HEK293T (cell line): ENCODE data around the gene FOLR3.
"Not testable (repeated sequence)": the region's sequence is repeated elsewhere in the genome, so short reads cannot be mapped to it uniquely, and the experiment has no call there.

ENCODE experiments used
- CTCF ChIA-PET: fragments of 350-600 bp; formaldehyde crosslinking; extraction: SDS; loops from one replicate; lab custom pipeline; 2021; ENCODE audit warnings: antibody characterized with exemption, inconsistent platforms; lab: Yijun Ruan, JAX
- POLR2A ChIA-PET: fragments of 350-600 bp; formaldehyde crosslinking; extraction: SDS; loops from one replicate; lab custom pipeline; 2020; ENCODE audit warnings: antibody characterized with exemption, inconsistent platforms; lab: Yijun Ruan, JAX
- DNase-seq: peaks from one replicate; pipeline ENCODE4 v3.0.0; 2012; ENCODE audit warnings: mixed read lengths; ENCODE audit errors: extremely low spot score
- ARNT ChIP-seq: fragments of 450-650 bp; IDR thresholded peaks from 2 replicates; pipeline ENCODE4 v1.6.1; 2017; ENCODE audit warnings: mild to moderate bottlenecking
- BHLHE40 ChIP-seq: fragments of 450-650 bp; IDR thresholded peaks from 2 replicates; pipeline ENCODE4 v1.6.1; 2016; ENCODE audit warnings: mild to moderate bottlenecking, moderate library complexity, borderline replicate concordance
- CTBP1 ChIP-seq: fragments of 450-650 bp; IDR thresholded peaks from 2 replicates; pipeline ENCODE4 v1.6.1; 2016; ENCODE audit warnings: borderline replicate concordance
- ELF4 ChIP-seq: fragments of 450-650 bp; IDR thresholded peaks from 2 replicates; pipeline ENCODE4 v1.6.1; 2017; ENCODE audit warnings: antibody characterized with exemption
- FOXA1 ChIP-seq: fragments of 450-650 bp; IDR thresholded peaks from 2 replicates; pipeline ENCODE4 v1.6.1; 2016; ENCODE audit warnings: mild to moderate bottlenecking
- FOXK2 ChIP-seq: fragments of 450-650 bp; IDR thresholded peaks from 2 replicates; pipeline ENCODE4 v1.6.1; 2016; ENCODE audit warnings: mild to moderate bottlenecking
- FOXM1 ChIP-seq: fragments of 450-650 bp; IDR thresholded peaks from 2 replicates; pipeline ENCODE4 v1.6.1; 2017; ENCODE audit warnings: mild to moderate bottlenecking, borderline replicate concordance
- HDGF ChIP-seq: fragments of 450-650 bp; IDR thresholded peaks from 2 replicates; pipeline ENCODE4 v1.6.1; 2017; ENCODE audit warnings: antibody characterized with exemption, borderline replicate concordance
- L3MBTL2 ChIP-seq: fragments of 450-650 bp; conservative IDR thresholded peaks from 2 replicates; pipeline ENCODE4 v1.6.1; 2016; ENCODE audit warnings: mild to moderate bottlenecking
- LEF1 ChIP-seq: fragments of 450-650 bp; IDR thresholded peaks from 2 replicates; pipeline ENCODE4 v1.6.1; 2017; ENCODE audit warnings: mild to moderate bottlenecking, borderline replicate concordance
- NFRKB ChIP-seq: fragments of 450-650 bp; IDR thresholded peaks from 2 replicates; pipeline ENCODE4 v1.6.1; 2016; ENCODE audit warnings: mild to moderate bottlenecking, moderate library complexity
- SP1 ChIP-seq: fragments of 450-650 bp; IDR thresholded peaks from 2 replicates; pipeline ENCODE4 v1.6.1; 2017
- SUZ12 ChIP-seq: fragments of 450-650 bp; IDR thresholded peaks from 2 replicates; pipeline ENCODE4 v1.6.1; 2016; ENCODE audit warnings: mild to moderate bottlenecking
- TARDBP ChIP-seq: fragments of 450-650 bp; IDR thresholded peaks from 2 replicates; pipeline ENCODE4 v1.6.1; 2016
- ZNF384 ChIP-seq: fragments of 450-650 bp; IDR thresholded peaks from 2 replicates; pipeline ENCODE4 v1.6.1; 2016
- TF ChIP-seq, protein P1 (sequence below): fragments of 450-650 bp; IDR thresholded peaks from 2 replicates; pipeline ENCODE4 v1.6.1; 2016

FOLR3 gene

DNA sequence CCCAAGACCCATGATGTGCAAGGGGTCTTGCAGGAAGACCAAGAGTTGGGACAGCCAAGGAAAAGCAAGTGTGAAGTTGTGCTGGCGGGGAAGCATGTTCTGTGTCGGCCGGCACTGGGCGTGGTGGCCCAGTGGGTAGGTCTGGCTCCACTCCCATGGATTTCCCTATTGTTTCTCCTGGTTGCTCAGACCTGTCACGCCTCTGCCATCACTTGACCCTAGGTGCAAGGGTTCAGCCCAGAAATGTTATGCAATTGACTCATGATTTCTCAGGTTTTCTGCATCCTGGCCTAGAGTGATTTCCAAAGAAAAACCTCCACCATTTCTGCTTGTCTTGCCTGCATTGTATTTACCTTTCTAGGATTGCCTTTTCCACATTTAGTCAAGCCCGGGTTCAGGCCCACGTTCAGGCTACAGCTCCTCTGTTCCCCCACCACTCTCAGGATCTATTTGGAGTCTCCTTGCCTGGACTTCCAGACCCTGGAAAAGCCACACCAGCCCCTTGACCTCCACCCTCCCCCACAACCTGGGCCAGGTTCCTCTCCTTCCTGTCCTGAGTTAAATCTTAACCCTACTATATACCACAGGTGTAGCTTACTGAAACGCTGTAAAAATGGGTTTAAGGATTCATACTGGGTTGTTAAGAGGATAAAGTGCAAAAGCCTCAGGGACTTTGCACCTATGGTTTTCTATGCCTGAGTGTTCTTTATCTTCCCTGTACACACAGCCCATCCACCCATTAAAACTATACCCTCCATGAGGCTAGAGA is 39.0 kb downstream of the FOLR3 start:
- no peak for TF ChIP-seq LEF1
- TF ChIP-seq FOXM1: no peak
- no peak for TF ChIP-seq NFRKB
- TF ChIP-seq ELF4: no peak
- TF ChIP-seq ZNF384: no peak
- no peak for TF ChIP-seq CTBP1
- no peak for TF ChIP-seq BHLHE40
- no peak for TF ChIP-seq TARDBP
- no peak for TF ChIP-seq FOXA1
- no peak for TF ChIP-seq HDGF
- TF ChIP-seq SUZ12: no peak
- TF ChIP-seq FOXK2: no peak
- TF ChIP-seq, protein P1, sequence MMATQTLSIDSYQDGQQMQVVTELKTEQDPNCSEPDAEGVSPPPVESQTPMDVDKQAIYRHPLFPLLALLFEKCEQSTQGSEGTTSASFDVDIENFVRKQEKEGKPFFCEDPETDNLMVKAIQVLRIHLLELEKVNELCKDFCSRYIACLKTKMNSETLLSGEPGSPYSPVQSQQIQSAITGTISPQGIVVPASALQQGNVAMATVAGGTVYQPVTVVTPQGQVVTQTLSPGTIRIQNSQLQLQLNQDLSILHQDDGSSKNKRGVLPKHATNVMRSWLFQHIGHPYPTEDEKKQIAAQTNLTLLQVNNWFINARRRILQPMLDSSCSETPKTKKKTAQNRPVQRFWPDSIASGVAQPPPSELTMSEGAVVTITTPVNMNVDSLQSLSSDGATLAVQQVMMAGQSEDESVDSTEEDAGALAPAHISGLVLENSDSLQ: no peak
- no peak for TF ChIP-seq SP1
- no peak for TF ChIP-seq ARNT
- no peak for TF ChIP-seq L3MBTL2
- ChIA-PET POLR2A (no interaction called here), CTCF (interaction anchor here (0.7 kb wide), 1 partner anchor 135 kb away, joined by 3 read pairs; no protein-coding TSS in a partner anchor)
- DNase-seq: no peak

DNA sequence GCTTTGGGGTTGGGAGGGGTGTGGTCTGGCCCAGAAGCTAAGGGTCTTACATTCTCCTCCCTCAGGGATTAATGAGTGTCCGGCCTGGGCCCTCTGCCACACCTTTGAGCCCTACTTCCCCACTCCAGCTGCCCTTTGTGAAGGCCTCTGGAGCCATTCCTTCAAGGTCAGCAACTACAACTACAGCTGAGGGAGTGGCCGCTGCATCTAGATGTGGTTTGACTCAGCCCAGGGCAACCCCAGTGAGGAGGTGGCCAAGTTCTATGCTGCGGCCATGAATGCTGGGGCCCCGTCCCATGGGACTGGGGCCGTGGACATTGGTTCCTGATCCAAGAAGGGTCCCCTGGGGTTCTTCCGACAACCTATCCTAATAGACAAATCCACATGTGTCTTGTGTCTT is 42.1 kb downstream of the FOLR3 start:
- ChIA-PET CTCF (no interaction called here), POLR2A (no interaction called here)
- DNase-seq: no peak
- TF ChIP-seq FOXK2: no peak
- no peak for TF ChIP-seq NFRKB
- no peak for TF ChIP-seq CTBP1
- no peak for TF ChIP-seq ZNF384
- no peak for TF ChIP-seq SUZ12
- no peak for TF ChIP-seq TARDBP
- no peak for TF ChIP-seq ELF4
- TF ChIP-seq SP1: no peak
- TF ChIP-seq FOXA1: no peak
- TF ChIP-seq, protein P1: no peak
- no peak for TF ChIP-seq LEF1

GRCh38 chr11:72179049-72179803 is 43.7 kb downstream of the FOLR3 start:
- TF ChIP-seq SUZ12 (no peak), NFRKB (no peak)
- ChIA-PET CTCF (interaction anchor here (0.6 to 0.9 kb wide), 2 partner anchors 11 to 25 kb away, joined by 3 to 4 read pairs; no protein-coding TSS in a partner anchor), POLR2A (no interaction called here)
- no peak for DNase-seq

- DNase-seq: no peak
- no peak for TF ChIP-seq FOXA1
- TF ChIP-seq L3MBTL2: no peak
- no peak for TF ChIP-seq SP1
- no peak for TF ChIP-seq SUZ12
- no peak for TF ChIP-seq HDGF
- no peak for TF ChIP-seq ELF4
- no peak for TF ChIP-seq TARDBP
- no peak for TF ChIP-seq ARNT
- CTCF ChIA-PET: interaction anchor here (0.6 to 0.9 kb wide), 3 partner anchors 10 to 148 kb away, joined by 3 to 6 read pairs (median 4); no protein-coding TSS in a partner anchor
- POLR2A ChIA-PET: no interaction called here
Measured at GRCh38 chr11:72179804-72180396, 44.4 kb downstream of the FOLR3 start.

- CTCF ChIA-PET: interaction anchor here (1.6 kb wide), 1 partner anchor 37 kb away, joined by 8 read pairs; no protein-coding TSS in a partner anchor
- POLR2A ChIA-PET, DNase-seq: not testable (repeated sequence)
Measured at GRCh38 chr11:72180892-72181552, 45.5 kb downstream of the FOLR3 start.

GRCh38 chr11:72181553-72181958 is 46.0 kb downstream of the FOLR3 start:
- CTCF ChIA-PET: interaction anchor here (0.7 to 1.6 kb wide), 2 partner anchors 38 to 156 kb away, joined by 6 to 8 read pairs; no protein-coding TSS in a partner anchor
- POLR2A ChIA-PET: not testable (repeated sequence)
- DNase-seq: peak; percentile 33
